HG03139 (cell line): Measurements from ENCODE around the gene RASIP1.
"Not testable (repeated sequence)": the region's sequence is repeated elsewhere in the genome, so short reads cannot be mapped to it uniquely, and the experiment has no call there.

Experiments used
- ATAC-seq: cut with Tn5 transposase; IDR thresholded peaks from one replicate; pipeline ENCODE4 v1.9.1; 2021; ENCODE audit not compliant: unreplicated experiment

The RASIP1 gene

GRCh38 chr19:48713864-48714755 is 26.3 kb downstream of the RASIP1 start:
- ATAC-seq: peak; percentile 85

GRCh38 chr19:48713041-48713863 is 27.2 kb downstream of the RASIP1 start:
- ATAC-seq: no peak

- no peak for ATAC-seq
Observed at GRCh38 chr19:48711106-48711662, 29.2 kb downstream of the RASIP1 start.

GRCh38 chr19:48708471-48708870 is 31.9 kb downstream of the RASIP1 start:
- ATAC-seq: no peak

GRCh38 chr19:48705431-48705830 is 35.0 kb downstream of the RASIP1 start:
- no peak for ATAC-seq

GRCh38 chr19:48703316-48703715 is 37.1 kb downstream of the RASIP1 start:
- ATAC-seq: no peak

GRCh38 chr19:48702701-48703100 is 37.7 kb downstream of the RASIP1 start:
- ATAC-seq: no peak

- ATAC-seq: no peak
Observed at GRCh38 chr19:48698046-48698445, 42.4 kb downstream of the RASIP1 start.

- no peak for ATAC-seq
Observed at GRCh38 chr19:48696353-48697010, 43.9 kb downstream of the RASIP1 start.

- no peak for ATAC-seq
Observed at GRCh38 chr19:48695743-48696352, 44.6 kb downstream of the RASIP1 start, which contains the start of gene FUT2. Gene FUT2 (plus strand): TSS chr19:48695971. CDS start chr19:48702957, 6,986 bp downstream.

GRCh38 chr19:48693629-48694028 is 46.8 kb downstream of the RASIP1 start:
- not testable (repeated sequence) for ATAC-seq

GRCh38 chr19:48689449-48689848 is 51.0 kb downstream of the RASIP1 start:
- no peak for ATAC-seq

GRCh38 chr19:48687776-48688175 is 52.6 kb downstream of the RASIP1 start:
- no peak for ATAC-seq

- not testable (repeated sequence) for ATAC-seq
Observed at GRCh38 chr19:48686637-48687036, 53.8 kb downstream of the RASIP1 start.

GRCh38 chr19:48686088-48686487 is 54.3 kb downstream of the RASIP1 start:
- ATAC-seq: no peak

- no peak for ATAC-seq
Observed at GRCh38 chr19:48685583-48685982, 54.8 kb downstream of the RASIP1 start.

- ATAC-seq: no peak
Observed at GRCh38 chr19:48683349-48683748, 57.1 kb downstream of the RASIP1 start.

- ATAC-seq: no peak
Observed at GRCh38 chr19:48681127-48681470, 59.3 kb downstream of the RASIP1 start.

GRCh38 chr19:48680436-48681126 is 59.8 kb downstream of the RASIP1 start:
- no peak for ATAC-seq

GRCh38 chr19:48680006-48680405 is 60.4 kb downstream of the RASIP1 start:
- not testable (repeated sequence) for ATAC-seq
